ENCODE data around the gene NDUFS6.

Gene NDUFS6

GRCh38 chr5:1856596-1857255, 55.5 kb downstream of the NDUFS6 start:
- no peak for DNase-seq

GRCh38 chr5:1857256-1857600, 56.0 kb downstream of the NDUFS6 start:
- DNase-seq: no peak

GRCh38 chr5:1858436-1858835, 57.2 kb downstream of the NDUFS6 start:
- no peak for DNase-seq

GRCh38 chr5:1859099-1859498, 57.9 kb downstream of the NDUFS6 start:
- DNase-seq: no peak

GRCh38 chr5:1860021-1860610, 58.9 kb downstream of the NDUFS6 start:
- DNase-seq: no peak

GRCh38 chr5:1860949-1861348, 59.7 kb downstream of the NDUFS6 start:
- DNase-seq: no peak

GRCh38 chr5:1864896-1865440, 63.8 kb downstream of the NDUFS6 start:
- no peak for DNase-seq

- no peak for DNase-seq
Measured at GRCh38 chr5:1865486-1865885, 64.3 kb downstream of the NDUFS6 start.
